Activated B cell treated with CpG ODN at 0.5 μM for 24 hours (primary cell): ENCODE measurements around the gene TMEM150B. TPM values are rescaled to one million over a fixed set of nuclear protein-coding genes. Genes with fewer than 3 reads are reported as not detected.

ENCODE experiments used
- ATAC-seq: fragments of 200-7000 bp; cut with Tn5 transposase; one replicate; pipeline ENCODE4 v1.10.0; 2021; ENCODE audit warnings: low read depth, mild to moderate bottlenecking, moderate library complexity
- CTCF ChIA-PET: fragments of 350-600 bp; sonication (Branson Sonifier 250); formaldehyde crosslinking; loops from one replicate; lab custom pipeline; 2021; ENCODE audit warnings: antibody characterized with exemption; lab: Charles Lee
- POLR2A ChIA-PET: fragments of 350-600 bp; sonication (Branson Sonifier 250); formaldehyde crosslinking; loops from one replicate; lab custom pipeline; 2021; ENCODE audit warnings: antibody characterized with exemption; lab: Charles Lee
- DNase-seq: peaks from one replicate; pipeline ENCODE4 v3.0.0; 2022
- H3K27ac Mint-ChIP-seq: one replicate; pipeline ENCODE4 v1.8.0; 2020; ENCODE audit warnings: mixed read lengths
- H3K27me3 Mint-ChIP-seq: one replicate; pipeline ENCODE4 v1.8.0; 2021; ENCODE audit warnings: mixed read lengths
- H3K36me3 Mint-ChIP-seq: one replicate; pipeline ENCODE4 v1.8.0; 2021; ENCODE audit warnings: low read depth, mixed read lengths
- H3K4me1 Mint-ChIP-seq: one replicate; pipeline ENCODE4 v1.8.0; 2021; ENCODE audit warnings: mixed read lengths
- H3K4me3 Mint-ChIP-seq: one replicate; pipeline ENCODE4 v1.8.0; 2020; ENCODE audit warnings: mild to moderate bottlenecking, mixed read lengths
- H3K9me3 Mint-ChIP-seq: one replicate; pipeline ENCODE4 v1.8.0; 2020; ENCODE audit warnings: mixed read lengths
- CTCF ChIP-seq: fragments of 200-600 bp; IDR thresholded peaks from one replicate; pipeline ENCODE4 v1.8.0; 2022; ENCODE audit warnings: antibody characterized with exemption, mild to moderate bottlenecking
- intact Hi-C: fragments of 100-400 bp; cut with micrococcal nuclease; formaldehyde crosslinking; loops from one replicate; pipeline ENCODE4 v1.15.1; 2024
- total RNA-seq: library from RNA; stranded (reverse); gene quantifications from 2 replicates; pipeline ENCODE4 v1.2.3, GENCODE V29; 2022

Gene TMEM150B
- total RNA-seq, 1 donor from 2014 or later, result not detected

DNA sequence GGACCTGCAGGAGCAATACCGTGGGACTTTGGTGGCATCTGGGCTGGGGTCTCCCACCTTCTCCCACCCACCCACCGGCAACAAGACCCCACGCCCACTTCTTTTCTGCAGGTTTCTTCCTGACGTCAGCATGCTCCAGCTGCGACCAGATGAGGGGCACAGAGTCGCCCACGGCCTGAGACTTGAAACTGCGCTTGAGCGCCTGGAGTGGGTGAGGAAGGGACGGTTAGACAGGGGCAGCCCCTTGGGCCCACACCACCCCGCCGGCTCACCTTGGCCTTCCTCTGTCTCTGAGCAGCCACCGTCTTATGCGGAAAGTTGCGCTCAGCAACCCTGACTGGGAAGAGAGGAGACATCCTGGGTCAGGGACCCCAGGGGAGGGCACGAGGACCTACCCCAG is 35.8 kb upstream of the TMEM150B start:
- H3K36me3 Mint-ChIP-seq, result no peaks in the 10 kb centered on the region
- H3K27ac Mint-ChIP-seq, result no peak overlapping the region
- ChIA-PET POLR2A (interaction anchor here (0.8 kb wide), 1 partner anchor 13 kb away, joined by 5 read pairs; no protein-coding TSS in a partner anchor), CTCF (no interaction called here)
- DNase-seq (no peak), ATAC-seq (no peak)
- no peak for TF ChIP-seq CTCF
- no peaks in the 10 kb centered on the region for H3K9me3 Mint-ChIP-seq
- no peaks in the 10 kb centered on the region for H3K4me1 Mint-ChIP-seq
- no peak overlapping the region for H3K4me3 Mint-ChIP-seq
- intact Hi-C loops, result no loop called here
- peaks cover 11% of the 10 kb centered on the region for H3K27me3 Mint-ChIP-seq

DNA sequence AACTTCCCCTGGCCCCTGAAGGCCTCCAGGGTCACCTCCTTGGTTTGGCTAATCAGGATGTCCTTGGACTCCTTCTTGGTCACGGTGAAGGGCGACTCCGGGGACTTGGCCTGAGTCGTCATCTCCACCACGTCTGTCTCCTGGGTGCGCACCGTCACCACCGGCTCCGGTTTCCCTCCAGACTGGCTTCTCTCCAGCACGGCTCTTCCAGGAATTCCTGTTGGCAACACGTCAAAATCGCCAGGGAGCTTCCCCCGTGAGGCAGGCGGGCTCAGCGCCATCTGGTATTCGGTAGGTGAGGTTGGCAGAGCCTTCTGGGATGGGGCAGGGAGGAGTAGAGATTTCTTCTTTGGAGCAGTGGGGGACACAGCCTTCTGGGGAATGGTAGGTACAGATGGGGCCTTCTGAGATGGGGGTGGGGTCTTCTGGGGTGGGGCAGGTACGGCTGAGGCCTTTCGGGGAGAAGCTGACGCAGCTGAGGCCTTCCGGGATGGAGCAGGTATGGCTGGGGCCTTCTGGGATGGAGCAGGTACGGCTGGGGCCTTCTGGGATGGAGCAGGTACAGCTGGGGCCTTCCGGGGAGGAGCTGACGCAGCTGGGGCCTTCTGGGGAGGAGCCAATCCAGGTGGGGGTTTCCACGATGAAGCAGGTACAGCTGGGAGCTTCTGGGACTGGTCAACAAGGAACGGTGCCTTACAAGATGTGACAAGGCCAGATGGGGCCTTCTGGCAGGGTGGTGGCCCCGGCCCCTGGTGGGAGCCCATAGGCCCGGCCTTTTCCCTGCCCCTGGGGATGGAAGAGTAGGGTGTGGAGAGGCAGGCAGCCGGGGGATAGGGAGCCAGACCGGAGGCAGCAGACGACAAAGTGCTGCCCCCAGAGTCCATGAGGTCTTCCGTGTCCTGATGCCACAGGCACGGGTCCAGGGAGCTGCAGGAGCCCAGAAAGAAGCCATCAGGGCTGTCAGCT is 34.1 kb upstream of the TMEM150B start:
- H3K27ac Mint-ChIP-seq, result no peak overlapping the region
- CTCF ChIA-PET, result no interaction called here
- no peak for TF ChIP-seq CTCF

GRCh38 chr19:55358493-55358892 is 33.4 kb upstream of the TMEM150B start:
- POLR2A ChIA-PET, result interaction anchor here (1.0 kb wide), 1 partner anchor 26 kb away, joined by 4 read pairs; the partner anchor contains the start of gene TMEM238

More for the DNA sequence above, 34.1 kb upstream of the TMEM150B start:
- POLR2A ChIA-PET, result interaction anchor here (0.5 to 1.0 kb wide), 3 partner anchors 25 to 227 kb away, joined by 3 to 7 read pairs (median 4); partner anchors contain the start of gene TMEM238
- Mint-ChIP-seq H3K4me1 (peaks cover 2% of the 10 kb centered on the region), H3K27me3 (peaks cover 15% of the 10 kb centered on the region), H3K36me3 (no peaks in the 10 kb centered on the region), H3K4me3 (no peak overlapping the region), H3K9me3 (no peaks in the 10 kb centered on the region)
- DNase-seq, result no peak
- no peak for ATAC-seq
- intact Hi-C loops, result no loop called here

GRCh38 chr19:55355213-55355821 is 30.2 kb upstream of the TMEM150B start:
- POLR2A ChIA-PET, result no interaction called here
- TF ChIP-seq CTCF, result no peak

More at GRCh38 chr19:55358493-55358892, 33.4 kb upstream of the TMEM150B start:
- ATAC-seq (no peak), DNase-seq (no peak)
- no peak for TF ChIP-seq CTCF
- Mint-ChIP-seq H3K9me3 (no peaks in the 10 kb centered on the region), H3K27ac (no peak overlapping the region), H3K4me3 (no peak overlapping the region), H3K36me3 (no peaks in the 10 kb centered on the region), H3K4me1 (peaks cover 7% of the 10 kb centered on the region), H3K27me3 (peaks cover 18% of the 10 kb centered on the region)
- CTCF ChIA-PET, result no interaction called here
- intact Hi-C loops, result no loop called here

More at GRCh38 chr19:55355213-55355821, 30.2 kb upstream of the TMEM150B start:
- H3K4me1 Mint-ChIP-seq, result peaks cover 18% of the 10 kb centered on the region
- intact Hi-C loops, result no loop called here
- CTCF ChIA-PET, result no interaction called here
- DNase-seq (no peak), ATAC-seq (no peak)
- no peak overlapping the region for H3K27ac Mint-ChIP-seq
- H3K36me3 Mint-ChIP-seq, result no peaks in the 10 kb centered on the region
- peaks cover 47% of the 10 kb centered on the region for H3K27me3 Mint-ChIP-seq
- no peak overlapping the region for H3K4me3 Mint-ChIP-seq
- H3K9me3 Mint-ChIP-seq, result no peaks in the 10 kb centered on the region
